DMS114 treated with DMSO at 0.1 percent for 48 hours (cell line): ENCODE measurements around the gene PLXNA2.

Source experiments
- DNase-seq: peaks from one replicate; lab custom pipeline; 2025; ENCODE audit not compliant: unreplicated experiment; lab: John Stamatoyannopoulos, UW

Gene PLXNA2

DNA sequence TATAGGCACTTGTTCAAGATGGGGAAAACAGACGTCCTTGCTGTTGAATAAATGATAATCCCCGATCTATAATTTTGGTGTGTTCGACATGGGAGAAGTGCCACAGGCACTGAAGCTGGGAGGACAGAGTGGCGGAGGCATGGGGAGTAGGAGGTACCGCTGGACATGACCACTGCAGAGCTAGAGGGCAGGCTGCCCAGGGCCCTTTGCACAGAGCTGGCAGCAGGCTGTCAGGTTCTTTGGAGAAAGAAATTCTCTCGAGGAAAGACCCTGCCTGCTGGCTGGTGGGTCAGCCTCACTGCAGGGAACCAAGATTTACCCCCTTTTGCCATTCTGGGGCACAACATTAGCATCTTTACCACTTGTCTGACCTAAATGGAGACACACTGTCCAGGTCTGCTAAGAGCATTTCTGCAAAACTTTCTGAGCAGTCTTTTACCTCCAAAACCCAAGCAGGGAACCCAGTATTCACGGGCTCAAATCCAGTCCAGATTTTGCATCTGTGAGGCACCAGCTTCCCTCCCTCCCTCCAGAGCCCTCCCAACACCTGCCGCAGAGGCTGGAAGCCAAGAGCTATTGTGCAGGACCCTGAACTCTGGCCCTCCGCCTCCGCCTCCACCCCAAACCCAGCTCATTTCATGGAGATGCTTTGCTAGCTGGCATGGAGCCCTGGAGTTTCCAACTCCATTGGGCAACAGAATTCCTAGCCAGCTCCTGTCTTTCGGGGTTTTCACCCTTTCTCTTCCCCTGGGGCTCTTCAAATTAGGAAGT, 142.3 kb downstream of the PLXNA2 start:
- no peak for DNase-seq

DNA sequence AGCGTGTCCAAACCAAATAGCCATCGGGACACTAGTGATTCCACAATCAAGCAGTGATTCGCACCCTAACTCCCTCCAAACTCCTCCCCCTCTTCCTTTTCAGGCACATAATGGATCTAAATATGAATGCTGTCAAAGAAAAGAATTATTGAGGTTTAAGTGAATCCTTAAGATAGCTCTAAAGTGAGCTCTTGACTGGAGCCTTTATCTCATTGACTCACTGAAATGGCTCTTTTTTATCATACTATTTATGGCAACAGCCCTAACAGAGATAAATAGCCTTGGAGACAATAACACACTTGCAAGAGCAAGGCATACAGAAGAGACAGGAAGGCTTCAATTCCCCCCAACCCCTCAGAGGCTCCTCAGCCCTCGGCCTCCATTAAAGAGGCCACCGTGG, 143.3 kb downstream of the PLXNA2 start:
- no peak for DNase-seq

GRCh38 chr1:208100106-208100505, 144.1 kb downstream of the PLXNA2 start:
- DNase-seq, result no peak

DNA sequence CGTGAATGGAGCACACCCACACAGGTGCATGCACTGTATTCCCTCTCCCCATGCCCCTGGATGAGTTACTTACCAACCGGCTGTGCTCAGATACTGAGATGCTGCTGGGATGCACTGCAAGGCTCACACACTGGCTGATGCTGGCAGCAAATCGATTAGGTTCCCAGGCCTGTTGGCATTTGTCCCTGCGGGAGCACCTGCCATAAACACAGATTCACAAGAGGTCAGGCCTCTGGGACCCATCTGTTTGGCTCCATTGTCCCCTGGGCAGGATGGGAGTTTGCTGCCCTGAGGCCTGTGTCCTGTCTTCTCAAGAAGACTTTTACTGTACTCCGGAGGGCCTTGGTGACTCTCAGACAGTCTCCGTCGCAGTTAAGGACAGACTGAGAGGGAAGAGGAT, 145.4 kb downstream of the PLXNA2 start:
- no peak for DNase-seq

- no peak for DNase-seq
Observed at GRCh38 chr1:208093754-208094719, 150.1 kb downstream of the PLXNA2 start.

- DNase-seq, result no peak
Observed at GRCh38 chr1:208093046-208093445, 151.1 kb downstream of the PLXNA2 start.

GRCh38 chr1:208090388-208091301, 153.5 kb downstream of the PLXNA2 start:
- no peak for DNase-seq

- no peak for DNase-seq
Observed at GRCh38 chr1:208089761-208090370, 154.3 kb downstream of the PLXNA2 start.

DNA sequence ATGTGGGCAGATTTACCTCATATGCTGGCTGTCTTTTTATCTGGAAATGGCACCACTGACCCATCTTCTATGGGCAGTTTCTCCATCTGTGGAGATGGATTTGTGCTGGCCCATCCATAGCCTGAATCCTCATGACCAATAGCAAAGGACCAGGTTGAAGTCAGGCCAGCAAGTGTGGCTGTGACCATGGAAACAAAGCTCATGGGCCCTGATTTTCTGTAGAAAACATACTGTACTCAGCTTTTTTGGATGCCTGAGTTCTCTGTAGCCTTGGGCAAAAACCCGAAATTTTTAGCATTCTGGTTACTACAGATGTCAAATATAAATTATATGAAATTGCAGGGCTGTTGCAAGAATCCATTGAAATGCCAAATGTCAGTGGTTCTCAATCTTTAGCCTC, 155.0 kb downstream of the PLXNA2 start:
- no peak for DNase-seq

GRCh38 chr1:208088319-208088718, 155.9 kb downstream of the PLXNA2 start:
- DNase-seq, result no peak

GRCh38 chr1:208085655-208086515, 158.3 kb downstream of the PLXNA2 start:
- DNase-seq, result no peak

DNA sequence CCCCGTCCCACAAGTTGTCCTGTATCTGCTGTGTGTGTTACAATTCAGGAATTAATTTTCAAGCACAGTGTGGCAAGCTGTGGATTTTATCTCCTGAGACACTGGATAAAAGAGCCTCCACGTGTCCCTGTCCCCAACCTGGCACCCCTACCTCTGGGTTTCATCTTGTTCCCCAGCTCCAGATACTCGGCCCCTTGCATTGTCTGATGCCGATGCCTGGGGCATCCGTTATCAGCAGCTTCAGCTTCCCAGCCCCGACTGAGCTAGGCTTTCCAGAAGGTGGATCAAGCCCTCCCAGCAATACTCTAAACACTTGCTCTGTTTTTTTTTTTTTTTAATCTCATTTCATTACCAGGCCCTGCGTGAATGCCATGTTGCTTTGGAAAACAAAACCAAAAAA, 159.4 kb downstream of the PLXNA2 start:
- DNase-seq, result no peak

DNA sequence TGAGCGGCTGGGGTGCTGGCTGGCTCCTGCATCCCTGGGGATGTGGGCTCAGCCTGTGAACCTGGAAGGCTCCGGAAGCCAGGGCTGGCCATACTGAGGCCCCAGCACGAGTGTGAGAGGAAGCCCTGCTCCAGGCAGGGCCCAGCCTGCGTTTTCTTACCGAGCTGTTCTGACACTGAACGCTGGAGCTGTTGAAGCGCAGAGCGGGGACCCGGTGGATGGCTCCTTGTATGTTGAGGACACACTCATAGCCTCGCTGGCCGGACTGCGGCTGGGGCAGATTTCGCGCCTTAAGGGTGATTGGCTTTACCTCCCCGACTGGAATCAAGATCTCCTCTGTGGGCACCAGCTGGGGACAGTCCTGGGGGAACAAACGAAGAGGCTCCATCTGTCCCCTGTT, 160.0 kb downstream of the PLXNA2 start:
- no peak for DNase-seq

GRCh38 chr1:208083715-208084085, 160.5 kb downstream of the PLXNA2 start:
- DNase-seq, result no peak

DNA sequence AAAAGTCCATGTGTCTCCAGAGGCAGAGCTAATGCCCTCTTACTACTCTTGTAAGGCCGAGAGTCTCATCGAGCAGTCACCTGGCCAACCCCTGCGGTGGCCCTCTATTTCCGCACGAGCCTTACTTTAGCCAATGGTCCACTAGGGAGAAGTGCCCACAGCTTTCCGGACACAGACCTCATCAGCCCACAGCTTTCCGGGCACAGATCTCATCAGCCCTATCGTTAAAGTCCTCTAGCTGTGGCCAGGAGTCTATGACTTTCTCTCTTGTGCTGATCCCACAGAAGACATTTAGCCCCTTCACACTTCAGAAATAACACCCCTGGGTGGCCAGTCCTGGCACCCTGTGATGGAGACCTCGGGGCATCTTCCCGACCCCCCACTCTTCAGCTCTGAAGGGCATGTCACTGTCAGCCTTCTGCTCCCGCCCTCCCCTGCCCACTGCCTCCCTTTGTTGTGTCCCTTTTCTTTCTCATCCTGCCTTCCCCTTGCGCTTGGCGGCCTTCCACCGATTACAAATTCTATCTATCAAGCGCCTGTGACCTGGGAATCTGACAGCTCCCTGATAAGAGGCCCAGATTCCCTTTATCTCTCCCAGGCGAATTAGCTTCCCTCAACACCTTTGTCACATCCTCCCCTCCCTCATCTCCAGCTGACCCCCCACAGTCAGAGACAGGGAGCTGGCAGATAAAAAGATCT, 161.0 kb downstream of the PLXNA2 start:
- no peak for DNase-seq

- DNase-seq, result no peak
Observed at GRCh38 chr1:208081972-208082371, 162.2 kb downstream of the PLXNA2 start.

DNA sequence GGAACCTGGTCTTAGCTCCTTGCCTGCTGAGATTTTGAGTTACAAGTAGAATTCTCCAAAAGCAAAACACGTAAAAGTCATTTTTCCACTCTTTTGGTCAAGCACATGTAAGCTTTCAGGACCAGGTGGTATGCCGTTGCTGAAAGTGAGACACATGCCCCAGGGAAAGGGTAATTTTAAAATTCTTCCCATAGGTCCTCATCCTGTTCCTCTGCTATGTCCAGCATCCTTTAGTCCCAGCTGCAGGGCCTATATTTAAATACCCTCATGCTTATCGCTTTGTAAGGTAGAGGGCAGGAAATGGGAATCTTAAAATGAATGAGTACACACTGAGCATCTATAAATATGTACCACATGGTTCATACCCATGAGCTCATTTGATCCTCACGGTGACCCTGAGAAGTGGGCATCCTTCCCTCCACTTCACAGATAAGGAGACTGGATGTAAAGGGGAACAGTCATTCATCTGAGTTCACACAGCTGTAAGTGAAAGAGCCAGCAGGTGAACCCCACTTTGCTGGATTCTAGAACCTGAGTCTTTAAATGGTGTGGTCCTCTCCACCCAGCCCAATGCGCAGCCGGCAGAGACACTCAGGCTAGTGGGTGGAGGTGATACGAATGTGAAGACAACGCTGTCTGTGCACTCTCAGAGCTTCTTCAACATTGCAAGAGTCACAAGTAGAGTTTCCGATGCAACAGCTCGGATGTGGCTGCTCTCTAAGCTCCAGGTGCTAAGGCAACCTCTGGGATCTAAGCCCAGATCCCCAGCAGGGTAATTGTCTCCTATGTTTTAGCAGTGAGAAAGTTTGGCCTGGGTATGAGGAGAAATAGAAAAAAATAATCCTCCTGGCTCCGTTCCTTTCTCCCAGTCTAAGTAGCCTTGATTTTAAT, 163.5 kb downstream of the PLXNA2 start:
- no peak for DNase-seq

DNA sequence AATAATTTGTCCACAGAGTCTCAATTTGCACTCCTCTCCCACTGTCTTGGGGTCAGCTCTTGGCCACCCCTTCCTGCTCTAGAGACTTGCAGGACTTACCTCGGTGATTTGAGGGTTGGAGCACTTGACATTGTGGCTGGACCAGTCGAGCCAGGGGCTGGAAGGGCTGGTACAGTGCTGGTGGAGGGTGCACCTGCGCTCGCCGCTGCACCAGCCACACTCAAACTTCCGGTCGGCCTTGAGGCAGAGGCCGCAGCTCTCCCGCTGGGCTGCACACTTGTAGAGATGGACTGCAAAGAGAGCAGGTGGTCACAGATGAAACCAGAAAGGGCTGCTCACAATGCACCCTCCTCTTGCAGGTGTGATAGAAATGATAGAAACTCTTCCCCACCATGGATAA, 165.0 kb downstream of the PLXNA2 start:
- DNase-seq, result no peak
